GM18951 (cell line): Measurements from ENCODE around the gene SSX2IP.

Experiments
- POLR2A ChIP-seq: IDR thresholded peaks from 4 replicates; pipeline ENCODE4 v1.6.1; 2011; ENCODE audit warnings: mild to moderate bottlenecking; ENCODE audit not compliant: insufficient read length, insufficient read depth; ENCODE audit errors: extremely low read depth
- in situ Hi-C: fragments of 300-500 bp; cut with MboI; formaldehyde crosslinking; loops from one replicate; pipeline ENCODE4 v1.12.0; 2022; ENCODE audit warnings: low sequenced_read_pairs, mixed read lengths, inconsistent platforms; ENCODE audit not compliant: unreplicated experiment

Gene SSX2IP

DNA sequence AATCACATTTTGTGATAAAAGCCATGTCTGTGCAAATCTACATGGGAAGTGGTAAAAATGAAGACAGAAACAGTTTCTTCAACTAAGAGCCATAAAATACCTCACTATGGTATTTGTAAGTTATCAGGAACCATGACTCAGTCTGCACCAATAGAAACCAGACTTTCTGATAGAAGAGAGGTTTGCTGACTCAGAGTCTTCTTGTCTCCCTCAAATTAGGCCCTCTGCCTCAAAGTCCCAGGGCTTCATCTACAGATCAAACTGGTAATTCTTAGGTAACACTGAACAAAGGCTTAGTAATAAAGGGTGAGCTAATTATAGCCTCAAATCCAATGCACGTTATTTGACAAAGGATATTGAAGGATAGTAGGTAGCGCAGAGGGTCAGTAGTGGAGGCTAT is 30.9 kb upstream of the SSX2IP start:
- in situ Hi-C loops: no loop called here
- TF ChIP-seq POLR2A: no peak

DNA sequence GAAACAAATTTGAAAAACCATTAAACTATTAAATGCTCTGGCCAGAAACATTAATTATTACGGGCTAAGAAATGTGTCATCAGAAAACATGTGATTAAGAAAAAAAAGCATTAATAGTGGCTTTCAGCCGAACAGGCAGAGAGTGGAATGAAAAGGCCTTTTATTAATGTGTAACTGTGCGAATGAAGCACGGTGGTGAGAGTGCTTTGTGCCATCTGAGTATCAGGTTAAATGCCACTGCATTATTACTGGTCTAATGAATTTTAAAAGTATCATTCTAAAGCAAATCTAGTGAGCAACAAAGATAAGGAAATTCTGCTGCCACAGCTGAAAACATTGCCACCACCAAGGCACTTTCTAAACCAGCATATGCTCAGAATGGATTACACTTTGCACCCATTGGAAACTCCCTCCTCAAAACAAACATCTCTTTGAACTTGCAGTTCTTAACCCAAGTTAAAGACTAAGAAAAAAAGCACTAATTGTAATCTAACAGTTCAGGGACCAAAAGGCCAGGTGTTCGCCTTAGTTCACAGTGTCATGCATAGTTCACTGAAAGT is 30.0 kb upstream of the SSX2IP start:
- in situ Hi-C loops: no loop called here
- TF ChIP-seq POLR2A: no peak

- in situ Hi-C loops: no loop called here
- TF ChIP-seq POLR2A: no peak
These were observed 29.4 kb upstream of the SSX2IP start for GRCh38 chr1:84719543-84720217.

- in situ Hi-C loops: no loop called here
- TF ChIP-seq POLR2A: no peak
These were observed 25.2 kb upstream of the SSX2IP start for GRCh38 chr1:84715342-84716019.

- in situ Hi-C loops: no loop called here
- no peak for TF ChIP-seq POLR2A
These were observed 22.1 kb upstream of the SSX2IP start for GRCh38 chr1:84712276-84712874.

DNA sequence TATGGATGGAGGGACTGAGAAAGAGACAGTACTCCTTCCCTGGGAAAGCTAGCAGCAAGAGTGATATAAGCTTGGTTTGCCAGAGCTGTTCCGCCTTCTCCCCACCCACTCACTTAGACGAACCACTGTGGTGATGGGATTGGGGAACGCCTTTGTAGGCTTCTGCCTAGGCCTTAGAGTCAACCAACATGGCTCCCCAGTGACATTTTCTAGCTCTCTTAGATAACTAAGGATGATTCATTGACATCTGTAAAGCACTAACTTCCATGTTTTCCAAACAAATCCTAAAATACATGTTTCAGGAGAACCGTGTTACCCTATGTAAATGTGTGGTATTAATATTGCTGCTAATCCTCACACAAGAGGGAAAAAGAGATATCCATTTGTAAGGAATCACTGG is 21.6 kb upstream of the SSX2IP start:
- no peak for TF ChIP-seq POLR2A
- in situ Hi-C loops: no loop called here

GRCh38 chr1:84711121-84711520 is 20.9 kb upstream of the SSX2IP start:
- no peak for TF ChIP-seq POLR2A
- in situ Hi-C loops: no loop called here

DNA sequence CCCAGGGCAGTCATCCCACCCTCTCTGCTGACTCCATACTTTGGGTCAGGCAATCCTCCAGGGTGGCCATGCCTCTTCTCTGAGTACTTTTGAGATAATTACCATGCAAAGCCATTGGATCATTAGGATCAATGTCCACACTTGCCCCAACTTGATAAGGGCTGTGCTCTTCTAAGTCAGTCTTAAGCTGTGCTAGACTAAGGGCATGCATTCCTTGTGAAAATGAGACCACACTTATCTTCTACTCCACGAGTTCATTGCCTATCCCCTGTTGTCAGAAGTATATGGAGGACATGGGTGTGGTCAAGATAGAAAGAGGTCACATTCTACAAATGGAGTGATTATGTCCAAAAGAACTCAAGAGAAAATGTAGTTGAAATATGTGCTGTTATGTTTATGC is 18.9 kb upstream of the SSX2IP start:
- in situ Hi-C loops: no loop called here
- TF ChIP-seq POLR2A: no peak

DNA sequence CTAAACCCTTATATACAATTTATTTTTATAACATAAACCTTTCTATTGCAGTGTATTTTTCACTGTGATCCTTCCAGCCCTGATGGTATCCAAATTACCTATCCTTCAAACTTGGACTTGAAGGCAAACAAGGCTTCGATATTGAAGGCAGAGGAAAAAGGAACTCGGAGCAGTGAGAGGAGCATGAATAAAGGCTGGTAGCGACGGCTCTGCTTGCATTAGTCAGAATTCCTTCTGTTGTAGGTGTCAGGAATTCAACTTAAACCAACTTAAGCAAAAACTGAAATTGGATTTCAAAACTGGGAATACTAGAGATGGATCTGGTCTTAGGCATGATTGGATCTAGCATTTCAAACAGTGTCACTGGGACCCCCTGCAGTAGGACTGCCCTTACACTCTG is 17.8 kb upstream of the SSX2IP start:
- in situ Hi-C loops: no loop called here
- TF ChIP-seq POLR2A: no peak

GRCh38 chr1:84705513-84705912 is 15.3 kb upstream of the SSX2IP start:
- no peak for TF ChIP-seq POLR2A
- in situ Hi-C loops: no loop called here

- in situ Hi-C loops: no loop called here
- no peak for TF ChIP-seq POLR2A
These were observed 14.7 kb upstream of the SSX2IP start for GRCh38 chr1:84704872-84705417.

DNA sequence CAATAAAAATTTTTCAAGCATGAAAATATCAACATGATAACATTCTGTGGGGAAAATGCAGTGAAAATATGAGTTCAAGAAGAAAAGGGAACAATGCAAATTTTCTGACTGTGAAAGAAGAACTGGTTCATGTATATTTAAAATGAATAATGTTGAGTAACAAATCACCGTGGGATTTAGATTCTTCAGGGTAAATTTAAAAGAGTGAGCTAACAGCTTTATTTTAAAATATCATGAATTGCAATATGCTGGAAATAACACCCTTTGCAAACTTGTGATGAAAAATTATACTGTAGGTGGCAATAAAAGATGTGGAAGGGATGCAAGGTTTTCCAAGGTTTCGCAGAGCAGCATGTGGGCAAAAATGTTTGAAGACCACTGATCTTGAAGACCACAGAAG is 13.2 kb upstream of the SSX2IP start:
- in situ Hi-C loops: no loop called here
- no peak for TF ChIP-seq POLR2A

- in situ Hi-C loops: no loop called here
- no peak for TF ChIP-seq POLR2A
These were observed 11.9 kb upstream of the SSX2IP start for GRCh38 chr1:84702143-84702542.
